Activated CD4-positive, CD25-positive, alpha-beta regulatory T cell (primary cell): ENCODE measurements around the gene LOXL1.

ENCODE experiments used
- DNase-seq, 4 experiments: peaks; one replicate each; lab custom pipeline; 2025; lab: John Stamatoyannopoulos, UW

LOXL1 gene

DNA sequence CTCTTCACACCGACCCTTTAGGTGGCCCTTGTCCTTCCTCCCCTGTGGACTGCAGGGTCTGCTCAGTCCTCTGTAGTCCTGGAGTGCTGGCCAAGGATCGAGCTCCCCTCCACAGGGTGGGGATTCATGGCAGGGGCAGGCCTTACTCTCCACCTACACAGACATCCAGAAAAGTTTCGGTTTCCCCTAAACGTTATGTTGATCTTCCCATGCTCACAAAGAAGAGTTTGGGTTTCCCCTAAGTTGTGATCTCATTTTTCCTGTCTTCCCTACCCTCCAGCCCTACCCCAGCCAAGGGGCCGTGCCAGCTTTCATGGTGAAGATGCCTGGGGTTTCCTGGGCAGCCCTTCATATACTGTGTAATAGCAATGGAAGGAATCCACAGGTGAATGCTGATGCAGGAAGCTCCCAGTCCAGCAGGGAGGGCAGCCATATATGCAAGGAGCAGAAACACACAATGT, 55.5 kb downstream of the LOXL1 start:
- DNase-seq: no peak

- DNase-seq: no peak
Measured at GRCh38 chr15:73982222-73982962, 56.1 kb downstream of the LOXL1 start.

- DNase-seq: no peak
Measured at GRCh38 chr15:73983211-73983727, 57.0 kb downstream of the LOXL1 start.

- DNase-seq: no peak
Measured at GRCh38 chr15:73983773-73984172, 57.5 kb downstream of the LOXL1 start.

DNA sequence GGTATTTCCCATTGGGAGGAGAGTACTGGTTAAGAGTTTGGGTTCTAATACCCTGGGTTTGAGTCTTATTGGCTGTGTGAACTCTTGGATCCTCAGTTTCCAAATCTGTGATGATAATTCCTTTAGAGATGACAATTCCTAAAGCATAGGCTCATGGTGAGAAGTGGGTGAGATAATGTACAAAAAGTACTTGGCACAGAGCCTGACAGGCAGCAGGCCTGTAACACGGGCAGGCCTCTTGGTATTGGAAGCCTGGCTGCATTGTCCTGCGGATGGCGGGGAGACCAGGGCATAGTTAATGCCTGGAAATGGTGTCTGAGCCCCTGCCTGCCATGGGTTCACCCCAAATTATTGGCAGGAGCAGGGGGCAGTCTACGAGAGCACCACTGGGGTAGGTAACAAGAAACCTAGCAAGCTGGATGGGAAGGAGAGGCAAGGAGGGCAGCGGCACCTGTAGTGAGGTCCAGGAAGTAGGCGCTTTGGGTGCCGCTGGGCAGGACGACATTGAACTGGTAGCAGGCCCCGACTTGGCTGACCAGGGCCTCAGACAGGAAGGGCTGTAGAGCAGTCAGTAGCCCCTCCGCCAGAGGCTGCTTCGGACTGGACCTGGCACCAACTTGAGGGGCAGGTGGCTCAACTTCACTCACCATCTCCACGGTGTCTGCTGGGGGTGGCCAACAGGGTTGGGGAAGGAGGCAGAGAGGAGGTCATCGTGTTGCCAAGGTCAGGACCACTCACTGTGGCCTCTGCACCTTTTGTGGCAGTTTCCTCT, 58.1 kb downstream of the LOXL1 start:
- no peak for DNase-seq

- DNase-seq: no peak
Measured at GRCh38 chr15:73985101-73985873, 59.0 kb downstream of the LOXL1 start.

GRCh38 chr15:73986055-73986775, 60.0 kb downstream of the LOXL1 start:
- DNase-seq: no peak

DNA sequence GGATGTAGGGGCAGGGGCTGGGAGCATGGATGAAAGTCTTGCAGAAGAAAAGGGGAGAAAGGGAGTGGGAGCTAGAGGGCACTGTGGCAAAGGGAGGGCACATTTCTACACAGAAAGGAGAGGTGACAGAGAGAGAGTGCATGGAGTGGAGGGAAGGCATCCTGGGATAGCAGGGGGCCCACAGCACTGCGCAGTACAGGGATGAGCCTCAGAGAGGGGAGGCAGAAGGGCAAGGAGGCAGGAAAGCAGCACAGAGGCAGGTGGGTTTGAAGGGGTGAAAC, 60.5 kb downstream of the LOXL1 start:
- DNase-seq: no peak

- no peak for DNase-seq
Measured at GRCh38 chr15:73987250-73987649, 61.0 kb downstream of the LOXL1 start.

GRCh38 chr15:73987681-73988444, 61.6 kb downstream of the LOXL1 start:
- DNase-seq: no peak

DNA sequence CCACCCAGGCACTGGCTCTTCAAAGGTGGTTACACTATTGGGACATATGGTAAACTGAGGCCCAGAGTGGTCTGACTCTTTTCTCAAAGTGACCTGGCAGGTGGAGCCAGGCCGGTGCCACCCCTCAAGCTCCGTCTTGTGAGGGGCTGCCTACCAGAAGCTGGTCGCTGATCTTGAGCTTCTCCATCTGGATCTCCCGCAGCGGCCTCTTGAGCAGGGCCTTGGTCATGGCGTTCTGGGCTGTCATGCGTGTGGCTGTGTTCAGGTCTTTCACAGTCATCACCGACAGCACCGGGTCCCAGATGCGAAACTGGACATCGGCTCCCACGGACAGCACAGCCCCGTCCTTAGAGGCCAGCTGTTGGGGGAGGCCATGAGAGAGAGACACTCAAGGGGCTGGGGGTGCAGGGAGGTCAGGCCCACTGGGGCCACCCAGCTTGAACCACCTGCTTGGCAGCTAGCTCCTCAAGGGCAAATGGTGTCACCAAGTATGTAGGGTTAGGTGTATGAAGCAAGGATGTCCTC, 62.2 kb downstream of the LOXL1 start:
- no peak for DNase-seq

GRCh38 chr15:73989001-73989798, 62.9 kb downstream of the LOXL1 start:
- no peak for DNase-seq

GRCh38 chr15:73990250-73991005, 64.2 kb downstream of the LOXL1 start:
- DNase-seq: no peak

DNA sequence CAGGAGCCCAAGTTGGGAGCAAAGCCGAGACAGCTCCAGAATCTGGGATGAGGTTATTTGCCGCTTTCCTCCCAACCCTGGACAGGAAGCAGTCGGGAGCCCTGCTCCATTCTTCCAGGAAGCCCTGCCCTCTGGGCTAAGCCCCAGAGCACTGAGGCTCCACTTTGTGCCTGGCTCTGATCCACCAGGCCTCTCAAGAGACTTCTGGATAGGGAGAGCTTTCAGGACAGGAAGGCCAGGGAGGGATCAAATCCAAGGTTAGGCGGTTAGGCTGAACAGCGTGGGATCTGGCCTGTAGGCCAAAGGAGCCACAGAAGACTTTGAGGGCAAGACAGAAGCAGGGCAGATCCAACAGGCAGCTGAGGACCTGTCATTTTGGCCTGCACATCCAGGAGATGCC, 65.0 kb downstream of the LOXL1 start:
- DNase-seq: no peak

- DNase-seq: peak; percentile 89 to 96 (median 95)
Measured at GRCh38 chr15:73991726-73992593, 65.7 kb downstream of the LOXL1 start, which contains the start of gene STOML1. Gene STOML1, minus strand, starts transcription at chr15:73992295. Its CDS starts 72 bp downstream, at chr15:73992223.

DNA sequence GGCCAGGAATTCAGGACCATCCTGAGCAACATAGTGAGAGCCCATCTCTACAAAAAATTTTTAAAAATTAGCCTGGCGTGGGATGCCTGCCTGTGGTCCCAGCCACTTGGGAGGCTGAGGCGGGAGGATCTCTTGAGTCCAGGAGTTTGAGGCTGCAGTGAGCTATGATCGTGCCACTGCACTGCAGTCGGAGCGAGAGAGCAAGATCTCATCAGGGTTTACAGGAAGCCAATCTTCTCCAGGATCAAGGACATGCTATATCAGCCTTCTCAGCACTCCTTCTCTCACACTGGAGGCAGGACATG, 66.3 kb downstream of the LOXL1 start:
- no peak for DNase-seq

DNA sequence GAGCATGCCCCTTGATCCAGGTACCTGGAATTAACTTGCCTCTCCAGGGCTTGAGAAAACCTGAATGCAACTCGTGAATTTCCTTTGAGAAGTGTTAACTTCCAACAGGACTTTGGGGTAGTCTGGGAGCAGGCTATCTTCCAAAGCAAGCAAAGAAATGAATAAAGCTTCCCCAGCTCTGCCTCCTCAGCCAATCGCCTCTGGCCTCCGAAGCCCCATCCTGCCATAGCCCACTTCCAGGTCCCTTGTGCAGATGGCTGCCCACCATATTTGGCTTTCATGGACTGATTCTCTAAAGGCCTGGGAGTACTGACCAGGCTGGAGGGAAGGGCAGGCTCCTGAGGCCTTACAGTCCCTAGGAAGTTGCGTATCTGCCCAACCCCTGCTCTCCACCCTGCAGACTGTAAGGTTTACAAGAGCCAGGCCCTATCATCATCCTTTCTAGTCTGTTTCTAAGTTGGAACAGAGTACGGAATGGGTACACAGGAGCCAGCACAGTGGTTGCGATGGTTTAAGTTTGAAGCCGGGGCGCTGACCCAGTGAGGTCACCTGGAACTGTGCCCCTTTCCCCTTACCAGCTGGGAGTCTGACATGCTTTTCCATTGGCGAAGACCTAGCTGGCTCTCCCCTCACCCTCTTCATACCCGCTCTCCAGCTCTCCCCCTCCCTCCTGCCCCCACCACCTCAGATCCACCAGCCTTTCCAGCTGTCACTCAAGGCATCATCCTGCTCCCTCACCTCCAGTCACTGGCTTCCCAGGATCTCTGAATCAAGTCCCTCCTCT, 67.1 kb downstream of the LOXL1 start:
- no peak for DNase-seq
